Activated T-cell treated with anti-CD3 and anti-CD28 coated beads, Interleukin-2, amount 50 U/mL, for 24 hours (primary cell): ENCODE results near the gene PTH2R.
A peak's percentile ranks its signal among the peaks of the same experiment; 100 is the strongest.

Experiments
- DNase-seq: peaks from one replicate; pipeline ENCODE4 v3.0.0-alpha.2; 2020
- H3K27ac Mint-ChIP-seq: 2 replicates; pipeline ENCODE4 v1.8.0; 2020; ENCODE audit warnings: mild to moderate bottlenecking, mixed read lengths
- H3K27me3 Mint-ChIP-seq: 2 replicates; pipeline ENCODE4 v1.8.0; 2020; ENCODE audit warnings: mixed read lengths
- H3K36me3 Mint-ChIP-seq: 2 replicates; pipeline ENCODE4 v1.8.0; 2020; ENCODE audit warnings: low read depth, mixed read lengths
- H3K4me1 Mint-ChIP-seq: 2 replicates; pipeline ENCODE4 v1.8.0; 2020; ENCODE audit warnings: low read depth, mixed read lengths
- H3K4me3 Mint-ChIP-seq: 2 replicates; pipeline ENCODE4 v1.8.0; 2020; ENCODE audit warnings: mild to moderate bottlenecking, moderate library complexity, mixed read lengths
- H3K9me3 Mint-ChIP-seq: 2 replicates; pipeline ENCODE4 v1.8.0; 2020; ENCODE audit warnings: mixed read lengths

PTH2R gene, protein sequence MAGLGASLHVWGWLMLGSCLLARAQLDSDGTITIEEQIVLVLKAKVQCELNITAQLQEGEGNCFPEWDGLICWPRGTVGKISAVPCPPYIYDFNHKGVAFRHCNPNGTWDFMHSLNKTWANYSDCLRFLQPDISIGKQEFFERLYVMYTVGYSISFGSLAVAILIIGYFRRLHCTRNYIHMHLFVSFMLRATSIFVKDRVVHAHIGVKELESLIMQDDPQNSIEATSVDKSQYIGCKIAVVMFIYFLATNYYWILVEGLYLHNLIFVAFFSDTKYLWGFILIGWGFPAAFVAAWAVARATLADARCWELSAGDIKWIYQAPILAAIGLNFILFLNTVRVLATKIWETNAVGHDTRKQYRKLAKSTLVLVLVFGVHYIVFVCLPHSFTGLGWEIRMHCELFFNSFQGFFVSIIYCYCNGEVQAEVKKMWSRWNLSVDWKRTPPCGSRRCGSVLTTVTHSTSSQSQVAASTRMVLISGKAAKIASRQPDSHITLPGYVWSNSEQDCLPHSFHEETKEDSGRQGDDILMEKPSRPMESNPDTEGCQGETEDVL

DNA sequence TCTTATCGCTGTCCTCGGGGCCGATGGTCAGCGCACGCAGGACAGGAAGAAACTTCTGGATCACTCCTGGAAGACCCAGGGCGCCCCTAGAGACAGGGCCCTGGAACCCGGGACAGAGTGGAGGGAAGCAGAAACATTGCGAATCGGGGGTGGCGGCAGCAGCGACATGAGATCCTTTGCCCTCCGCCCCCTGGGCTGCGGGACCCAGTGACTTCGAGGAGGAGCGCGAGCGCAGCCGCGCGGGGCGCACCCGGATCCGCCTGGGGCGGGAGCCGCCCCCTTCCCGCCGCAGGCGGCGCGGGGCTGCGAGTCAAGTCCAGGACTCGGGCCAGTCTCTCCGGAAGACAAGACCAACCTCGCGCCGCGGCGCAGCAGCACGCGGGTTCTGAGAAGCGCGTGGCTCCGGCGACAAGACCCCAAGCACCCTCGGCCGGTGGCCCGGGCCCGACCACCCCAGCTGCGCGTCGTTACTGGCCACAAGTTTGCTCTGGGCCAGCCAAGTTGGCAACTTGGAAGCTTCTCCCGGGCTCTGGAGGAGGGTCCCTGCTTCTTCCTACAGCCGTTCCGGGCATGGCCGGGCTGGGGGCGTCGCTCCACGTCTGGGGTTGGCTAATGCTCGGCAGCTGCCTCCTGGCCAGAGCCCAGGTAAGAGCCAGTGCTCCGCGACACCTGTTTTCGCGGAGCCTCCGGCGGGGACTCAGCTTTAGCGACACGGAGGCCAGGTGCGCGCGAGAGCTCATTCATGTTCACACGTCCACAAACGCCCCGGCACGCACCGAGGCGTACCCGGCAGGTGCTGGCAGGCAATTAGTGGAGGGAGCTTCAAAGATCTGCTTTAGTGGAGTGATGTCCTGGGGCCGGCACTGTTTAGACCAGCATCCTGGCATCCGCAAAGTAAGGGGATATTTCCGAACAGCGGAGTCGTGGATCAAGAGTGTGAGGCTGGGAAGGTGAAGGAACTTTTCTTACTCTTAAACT lies at the start of gene PTH2R:
Gene PTH2R, plus strand, starts transcription at position 319 of the 978 bp plus-strand sequence. Its CDS starts 252 bp downstream, at position 571.
- H3K4me3 Mint-ChIP-seq = peak within 1 kb of the TSS; percentile 11
- no peak within 1 kb of the TSS for H3K27ac Mint-ChIP-seq
- H3K36me3 Mint-ChIP-seq = no peaks in the 10 kb centered on the region
- peak; percentile 29 for DNase-seq
- no peaks in the 10 kb centered on the region for H3K9me3 Mint-ChIP-seq
- H3K4me1 Mint-ChIP-seq = peaks cover 11% of the 10 kb centered on the region
- peaks cover 72% of the 10 kb centered on the region for H3K27me3 Mint-ChIP-seq

DNA sequence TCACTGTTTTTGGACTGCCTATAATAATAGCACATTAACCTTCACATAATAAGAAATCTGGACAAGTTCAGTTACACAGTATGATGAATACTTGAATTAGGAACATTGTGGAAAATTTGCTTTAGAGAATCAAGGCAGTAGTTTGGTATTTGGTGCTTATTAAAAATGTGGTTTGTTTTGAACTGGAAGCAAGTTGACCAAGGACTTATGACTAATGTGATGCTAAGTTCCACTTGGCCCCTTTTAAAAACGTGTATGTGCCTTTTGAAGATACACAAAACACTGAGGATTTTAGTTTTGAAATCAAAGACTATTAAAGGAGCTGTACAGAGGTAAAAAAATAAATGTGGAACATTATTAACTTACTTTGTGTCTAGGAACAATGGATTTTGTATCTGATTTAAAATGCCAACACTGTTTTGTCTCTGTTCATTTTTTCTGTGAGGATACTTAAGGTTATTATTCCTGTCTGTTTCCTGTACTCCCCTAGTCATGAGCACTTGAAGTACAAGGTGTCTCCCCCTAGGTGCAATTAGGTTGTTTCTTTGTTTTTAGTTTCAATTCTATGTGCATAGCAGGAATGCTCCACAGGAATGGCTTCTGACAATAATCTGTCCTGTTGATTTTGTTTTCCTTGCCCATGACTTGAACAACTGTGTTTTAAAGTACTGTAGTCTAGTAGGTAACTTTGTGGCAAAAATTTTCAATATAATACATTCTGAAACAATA lies 49.6 kb upstream of the PTH2R start:
- DNase-seq = no peak
- Mint-ChIP-seq H3K4me1 (peaks cover 8% of the 10 kb centered on the region), H3K9me3 (peaks cover 2% of the 10 kb centered on the region), H3K4me3 (no peak overlapping the region), H3K27me3 (no peaks in the 10 kb centered on the region), H3K36me3 (peaks cover 71% of the 10 kb centered on the region), H3K27ac (peak overlapping the region; percentile 50)

- peaks cover 2% of the 10 kb centered on the region for H3K9me3 Mint-ChIP-seq
- peaks cover 51% of the 10 kb centered on the region for H3K36me3 Mint-ChIP-seq
- no peak for DNase-seq
- no peak overlapping the region for H3K27ac Mint-ChIP-seq
- no peak overlapping the region for H3K4me3 Mint-ChIP-seq
- H3K4me1 Mint-ChIP-seq = peaks cover 13% of the 10 kb centered on the region
- H3K27me3 Mint-ChIP-seq = no peaks in the 10 kb centered on the region
Observed at GRCh38 chr2:208358758-208359631, 47.6 kb upstream of the PTH2R start.

- H3K36me3 Mint-ChIP-seq = peaks cover 45% of the 10 kb centered on the region
- H3K4me3 Mint-ChIP-seq = no peak overlapping the region
- no peak overlapping the region for H3K27ac Mint-ChIP-seq
- H3K27me3 Mint-ChIP-seq = no peaks in the 10 kb centered on the region
- H3K9me3 Mint-ChIP-seq = peaks cover 6% of the 10 kb centered on the region
- peaks cover 13% of the 10 kb centered on the region for H3K4me1 Mint-ChIP-seq
- DNase-seq = no peak
Observed at GRCh38 chr2:208359632-208359986, 47.0 kb upstream of the PTH2R start.

DNA sequence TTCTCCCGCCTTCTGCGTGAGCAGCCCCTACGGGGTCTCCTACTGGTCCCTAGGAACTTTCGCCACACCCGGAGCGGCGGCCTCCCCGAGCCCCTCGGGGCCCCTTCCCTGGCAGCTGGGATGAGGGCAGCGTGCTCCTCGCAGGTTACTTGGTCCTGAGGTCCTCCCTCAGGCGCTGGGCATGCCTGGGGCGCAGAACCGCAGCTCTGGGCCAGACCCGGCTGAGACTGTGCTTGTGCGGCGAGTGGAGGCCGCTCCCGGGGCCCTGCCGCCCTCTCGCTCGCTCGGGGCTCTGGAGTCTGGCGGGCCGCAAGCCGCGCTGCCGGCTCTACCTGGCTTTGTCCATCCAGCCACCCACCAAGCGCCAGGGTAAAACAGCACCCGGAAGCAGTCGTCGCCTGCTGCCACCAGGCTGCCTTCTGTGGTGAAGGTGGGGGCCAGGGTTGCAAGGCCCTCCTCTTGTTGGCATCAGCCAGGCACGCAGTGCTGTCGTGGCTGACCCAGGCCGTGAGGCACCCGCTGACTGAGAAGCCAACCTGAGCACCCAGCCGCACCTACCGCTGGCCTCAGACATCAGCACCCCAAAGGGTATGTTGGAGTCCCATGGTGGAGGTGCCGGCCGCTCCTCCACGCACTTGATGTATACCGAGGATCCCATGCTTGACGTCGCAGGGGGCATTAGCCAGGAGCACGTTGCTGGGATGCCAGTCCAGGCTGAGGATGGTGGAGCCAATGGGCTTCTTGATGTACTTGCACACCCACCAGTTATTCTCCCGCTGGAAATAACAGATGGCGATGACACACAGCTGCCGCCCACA lies 46.1 kb upstream of the PTH2R start:
- H3K4me1 Mint-ChIP-seq = peaks cover 13% of the 10 kb centered on the region
- peaks cover 40% of the 10 kb centered on the region for H3K36me3 Mint-ChIP-seq
- H3K27me3 Mint-ChIP-seq = no peaks in the 10 kb centered on the region
- no peak overlapping the region for H3K4me3 Mint-ChIP-seq
- H3K9me3 Mint-ChIP-seq = peaks cover 11% of the 10 kb centered on the region
- DNase-seq = no peak
- no peak overlapping the region for H3K27ac Mint-ChIP-seq

DNA sequence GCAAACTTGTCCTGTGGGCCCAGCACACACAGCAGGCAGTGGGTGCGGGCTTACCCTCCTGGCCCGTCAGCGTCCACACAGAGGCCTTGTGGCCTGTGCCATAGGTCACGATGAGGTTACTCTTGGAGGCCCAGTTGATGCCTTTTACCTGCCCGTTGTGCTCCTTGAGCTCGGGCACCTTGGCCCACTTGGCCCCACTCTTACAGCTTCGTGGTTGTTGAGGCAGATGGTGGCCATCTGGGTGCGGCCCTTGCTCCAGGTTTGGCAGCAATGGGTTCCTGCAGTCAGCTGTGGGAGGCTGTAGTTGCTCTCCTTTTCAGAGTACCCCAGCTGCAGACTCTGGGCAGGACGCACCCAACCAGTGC lies 45.5 kb upstream of the PTH2R start:
- H3K4me1 Mint-ChIP-seq = peaks cover 13% of the 10 kb centered on the region
- no peak overlapping the region for H3K27ac Mint-ChIP-seq
- peaks cover 12% of the 10 kb centered on the region for H3K9me3 Mint-ChIP-seq
- peaks cover 36% of the 10 kb centered on the region for H3K36me3 Mint-ChIP-seq
- H3K4me3 Mint-ChIP-seq = no peak overlapping the region
- no peak for DNase-seq
- H3K27me3 Mint-ChIP-seq = no peaks in the 10 kb centered on the region

DNA sequence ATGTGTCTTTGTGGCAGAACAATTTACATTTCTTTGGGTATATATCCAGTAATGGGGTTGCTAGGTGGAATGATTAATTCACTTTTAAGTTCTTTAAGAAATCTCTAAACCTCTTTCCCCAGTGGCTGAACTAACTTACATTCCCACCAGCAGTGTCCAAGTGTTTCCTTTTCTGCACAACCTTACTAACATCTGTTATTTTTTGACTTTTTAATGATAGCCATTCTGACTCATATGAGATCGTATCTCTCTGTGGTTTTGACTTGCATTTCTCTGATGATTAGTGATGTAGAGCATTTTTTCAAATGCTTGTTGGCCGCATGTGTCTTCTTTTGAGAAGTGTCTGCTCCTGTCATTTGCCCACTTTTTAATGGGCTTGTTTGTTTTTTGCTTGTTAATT lies 43.1 kb upstream of the PTH2R start:
- peaks cover 4% of the 10 kb centered on the region for H3K27me3 Mint-ChIP-seq
- no peak overlapping the region for H3K27ac Mint-ChIP-seq
- H3K4me3 Mint-ChIP-seq = no peak overlapping the region
- peaks cover 6% of the 10 kb centered on the region for H3K4me1 Mint-ChIP-seq
- peaks cover 14% of the 10 kb centered on the region for H3K9me3 Mint-ChIP-seq
- peaks cover 17% of the 10 kb centered on the region for H3K36me3 Mint-ChIP-seq
- DNase-seq = no peak

DNA sequence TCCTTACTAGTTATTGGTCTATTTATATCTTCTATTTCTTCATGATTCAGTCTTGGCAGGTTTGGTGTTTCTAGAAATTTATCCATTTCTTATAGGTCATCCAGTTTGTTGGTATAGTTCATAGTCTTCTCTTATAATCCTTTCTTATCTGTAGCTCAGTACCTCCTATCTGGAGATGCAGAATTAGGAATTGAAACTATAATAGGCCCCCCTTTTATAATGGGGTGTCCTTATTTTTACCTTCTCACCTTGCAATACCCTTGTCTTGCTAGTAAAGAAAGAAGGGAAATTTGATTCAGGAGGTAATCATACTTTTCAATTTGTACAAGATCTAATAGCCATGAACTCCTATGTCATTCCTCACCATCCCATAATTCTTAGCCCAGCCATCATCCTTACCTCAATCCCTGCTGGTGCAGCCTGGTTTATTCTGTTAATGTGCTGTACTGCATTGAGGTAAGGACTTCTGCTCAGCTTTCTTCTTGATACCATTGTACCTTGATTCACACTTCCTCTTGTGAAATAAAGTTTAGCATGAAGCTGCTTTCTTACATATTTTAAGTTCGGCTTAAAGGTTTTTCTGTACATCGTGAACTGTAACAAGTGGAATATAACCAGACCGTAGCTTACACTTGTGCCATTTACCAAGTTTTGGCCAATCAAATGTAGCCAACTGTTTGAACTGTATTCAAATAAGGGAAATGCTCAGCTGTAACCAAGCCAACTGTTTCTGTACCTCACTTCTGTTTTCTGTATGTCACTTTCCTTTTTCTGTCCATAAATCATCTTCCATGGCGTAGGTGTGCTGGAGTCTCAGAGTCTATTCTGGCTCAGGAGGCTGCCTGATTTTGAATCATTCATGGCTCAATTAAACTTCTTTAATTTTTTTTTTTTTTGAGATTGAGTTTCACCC lies 40.1 kb upstream of the PTH2R start:
- peaks cover 4% of the 10 kb centered on the region for H3K36me3 Mint-ChIP-seq
- peaks cover 11% of the 10 kb centered on the region for H3K9me3 Mint-ChIP-seq
- no peak overlapping the region for H3K4me3 Mint-ChIP-seq
- no peak overlapping the region for H3K27ac Mint-ChIP-seq
- H3K27me3 Mint-ChIP-seq = peaks cover 4% of the 10 kb centered on the region
- peaks cover 5% of the 10 kb centered on the region for H3K4me1 Mint-ChIP-seq
- no peak for DNase-seq

- H3K27ac Mint-ChIP-seq = no peak overlapping the region
- H3K27me3 Mint-ChIP-seq = peaks cover 6% of the 10 kb centered on the region
- DNase-seq = no peak
- H3K4me1 Mint-ChIP-seq = no peaks in the 10 kb centered on the region
- H3K36me3 Mint-ChIP-seq = peaks cover 4% of the 10 kb centered on the region
- H3K9me3 Mint-ChIP-seq = peaks cover 11% of the 10 kb centered on the region
- H3K4me3 Mint-ChIP-seq = no peak overlapping the region
Observed at GRCh38 chr2:208369091-208369490, 37.5 kb upstream of the PTH2R start.

- Mint-ChIP-seq H3K27ac (no peak overlapping the region), H3K4me1 (no peaks in the 10 kb centered on the region), H3K9me3 (peaks cover 2% of the 10 kb centered on the region), H3K36me3 (no peaks in the 10 kb centered on the region), H3K27me3 (peaks cover 20% of the 10 kb centered on the region), H3K4me3 (no peak overlapping the region)
- DNase-seq = no peak
Observed at GRCh38 chr2:208370881-208371633, 35.5 kb upstream of the PTH2R start.

GRCh38 chr2:208371634-208371935 lies 35.0 kb upstream of the PTH2R start:
- peaks cover 20% of the 10 kb centered on the region for H3K27me3 Mint-ChIP-seq
- no peaks in the 10 kb centered on the region for H3K4me1 Mint-ChIP-seq
- H3K36me3 Mint-ChIP-seq = no peaks in the 10 kb centered on the region
- no peaks in the 10 kb centered on the region for H3K9me3 Mint-ChIP-seq
- H3K4me3 Mint-ChIP-seq = no peak overlapping the region
- no peak overlapping the region for H3K27ac Mint-ChIP-seq
- no peak for DNase-seq
